Neural progenitor cell (in vitro differentiated cells): Measurements from ENCODE around the gene HES5. TPM values are rescaled to one million over a fixed set of nuclear protein-coding genes. Genes with fewer than 3 reads are reported as not detected.

ENCODE experiments used
- DNase-seq: peaks from one replicate; pipeline ENCODE4 v3.0.0-alpha.2; 2016; ENCODE audit warnings: low spot score
- H2AFZ ChIP-seq: fragments of 200-600 bp; sonication (generic); replicated peaks from 2 replicates; pipeline ENCODE4 v1.6.1; 2016; ENCODE audit warnings: antibody characterized with exemption
- H3F3A ChIP-seq: fragments of 200-600 bp; sonication (generic); 2 replicates; pipeline ENCODE4 v1.6.1; 2016; ENCODE audit warnings: antibody characterized with exemption, low read depth
- H3K27ac ChIP-seq: fragments of 200-600 bp; sonication (generic); 2 replicates; pipeline ENCODE4 v1.5.1; 2016; ENCODE audit warnings: mild to moderate bottlenecking
- H3K27me3 ChIP-seq: fragments of 200-600 bp; sonication (generic); 2 replicates; pipeline ENCODE4 v1.6.1; 2016; ENCODE audit warnings: mild to moderate bottlenecking, moderate library complexity
- H3K36me3 ChIP-seq: fragments of 200-600 bp; sonication (generic); 2 replicates; pipeline ENCODE4 v1.5.1; 2016
- H3K4me1 ChIP-seq: fragments of 200-600 bp; sonication (generic); 2 replicates; pipeline ENCODE4 v1.6.1; 2016; ENCODE audit warnings: mixed run types
- H3K4me2 ChIP-seq: fragments of 200-600 bp; sonication (generic); 2 replicates; pipeline ENCODE4 v1.6.1; 2016
- H3K4me3 ChIP-seq: fragments of 200-600 bp; sonication (generic); 2 replicates; pipeline ENCODE4 v1.5.1; 2016
- H3K79me2 ChIP-seq: fragments of 200-600 bp; sonication (generic); 2 replicates; pipeline ENCODE4 v1.6.1; 2016; ENCODE audit warnings: low read depth
- H3K9ac ChIP-seq: fragments of 200-600 bp; sonication (generic); 2 replicates; pipeline ENCODE4 v1.6.1; 2016
- H3K9me3 ChIP-seq: fragments of 200-600 bp; sonication (generic); 2 replicates; pipeline ENCODE4 v1.5.1; 2016; ENCODE audit warnings: low read depth
- H4K20me1 ChIP-seq: fragments of 200-600 bp; sonication (generic); 2 replicates; pipeline ENCODE4 v1.6.1; 2016; ENCODE audit warnings: low read depth
- H3K27ac Mint-ChIP-seq: 3 replicates; pipeline ENCODE4 v1.8.0; 2021; ENCODE audit warnings: mixed read lengths
- H3K27me3 Mint-ChIP-seq: 2 replicates; pipeline ENCODE4 v1.8.0; 2022; ENCODE audit warnings: low read depth, mild to moderate bottlenecking, inconsistent platforms, moderate library complexity, mixed read lengths; ENCODE audit not compliant: insufficient read depth
- H3K36me3 Mint-ChIP-seq: 3 replicates; pipeline ENCODE4 v1.8.0; 2021; ENCODE audit warnings: mixed read lengths
- H3K4me1 Mint-ChIP-seq: 3 replicates; pipeline ENCODE4 v1.8.0; 2021; ENCODE audit warnings: mixed read lengths
- H3K4me3 Mint-ChIP-seq: 3 replicates; pipeline ENCODE4 v1.8.0; 2021; ENCODE audit warnings: mild to moderate bottlenecking, moderate library complexity, mixed read lengths
- H3K9me3 Mint-ChIP-seq: 3 replicates; pipeline ENCODE4 v1.8.0; 2020; ENCODE audit warnings: mixed read lengths
- EZH2 ChIP-seq: fragments of 200-600 bp; sonication (generic); IDR thresholded peaks from 2 replicates; pipeline ENCODE4 v1.6.1; 2017; ENCODE audit warnings: antibody characterized with exemption, mild to moderate bottlenecking, moderate library complexity
- EZH2phosphoT487 ChIP-seq: fragments of 200-600 bp; sonication (generic); IDR thresholded peaks from 2 replicates; pipeline ENCODE4 v1.6.1; 2017; ENCODE audit warnings: antibody characterized with exemption
- total RNA-seq: library from RNA; depleted of rRNA; stranded (reverse); fragments of >200 nt; gene quantifications from 2 replicates; pipeline ENCODE4 v1.2.3, GENCODE V29; 2015; ENCODE audit warnings: low replicate concordance
- TF ChIP-seq, protein P1 (sequence below): fragments of 200-600 bp; sonication (generic); IDR thresholded peaks from 2 replicates; pipeline ENCODE4 v1.5.1; 2017; ENCODE audit warnings: antibody characterized with exemption, mild to moderate bottlenecking

The HES5 gene
- total RNA-seq, 1 donor from 2014 or later, result 6.4 TPM

DNA sequence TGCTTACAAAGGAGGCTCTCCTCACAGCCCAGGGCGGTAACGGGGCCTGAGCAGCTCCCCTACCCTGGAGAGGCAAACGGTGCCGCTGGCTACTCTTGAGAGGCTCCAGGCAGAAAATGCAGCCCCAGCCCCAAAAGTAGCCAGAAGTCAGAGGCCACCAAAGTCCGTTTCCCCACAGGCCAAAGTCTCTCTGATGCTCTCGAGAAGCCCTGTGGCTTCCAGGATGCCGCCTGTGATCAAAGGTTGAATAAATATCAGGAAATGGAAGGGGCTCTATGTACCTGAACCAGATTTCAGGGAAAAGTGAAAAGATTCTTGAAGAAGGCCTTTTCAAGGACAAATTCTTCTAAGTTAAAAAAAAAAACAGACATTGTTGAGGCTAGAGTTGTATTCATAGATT is 7.8 kb downstream of the HES5 start:
- Mint-ChIP-seq H3K9me3 (no peaks in the 10 kb centered on the region), H3K4me1 (peaks cover 25% of the 10 kb centered on the region), H3K27me3 (peaks cover 6% of the 10 kb centered on the region), H3K4me3 (no peak overlapping the region), H3K36me3 (peaks cover 8% of the 10 kb centered on the region), H3K27ac (no peak overlapping the region)
- H3K4me3 ChIP-seq, result no peak overlapping the region
- H4K20me1 ChIP-seq, result peaks cover 75% of the 10 kb centered on the region
- H3K79me2 ChIP-seq, result peaks cover 44% of the 10 kb centered on the region
- H3K4me2 ChIP-seq, result no peak overlapping the region
- H3K27ac ChIP-seq, result no peak overlapping the region
- H3K4me1 ChIP-seq, result peaks cover 20% of the 10 kb centered on the region
- H3K9me3 ChIP-seq, result no peaks in the 10 kb centered on the region
- H3K9ac ChIP-seq, result no peak overlapping the region
- peaks cover 8% of the 10 kb centered on the region for H3K27me3 ChIP-seq
- DNase-seq, result no peak
- H3F3A ChIP-seq, result no peaks in the 10 kb centered on the region
- H3K36me3 ChIP-seq, result no peaks in the 10 kb centered on the region
- TF ChIP-seq EZH2phosphoT487, result no peak
- TF ChIP-seq, protein P1, sequence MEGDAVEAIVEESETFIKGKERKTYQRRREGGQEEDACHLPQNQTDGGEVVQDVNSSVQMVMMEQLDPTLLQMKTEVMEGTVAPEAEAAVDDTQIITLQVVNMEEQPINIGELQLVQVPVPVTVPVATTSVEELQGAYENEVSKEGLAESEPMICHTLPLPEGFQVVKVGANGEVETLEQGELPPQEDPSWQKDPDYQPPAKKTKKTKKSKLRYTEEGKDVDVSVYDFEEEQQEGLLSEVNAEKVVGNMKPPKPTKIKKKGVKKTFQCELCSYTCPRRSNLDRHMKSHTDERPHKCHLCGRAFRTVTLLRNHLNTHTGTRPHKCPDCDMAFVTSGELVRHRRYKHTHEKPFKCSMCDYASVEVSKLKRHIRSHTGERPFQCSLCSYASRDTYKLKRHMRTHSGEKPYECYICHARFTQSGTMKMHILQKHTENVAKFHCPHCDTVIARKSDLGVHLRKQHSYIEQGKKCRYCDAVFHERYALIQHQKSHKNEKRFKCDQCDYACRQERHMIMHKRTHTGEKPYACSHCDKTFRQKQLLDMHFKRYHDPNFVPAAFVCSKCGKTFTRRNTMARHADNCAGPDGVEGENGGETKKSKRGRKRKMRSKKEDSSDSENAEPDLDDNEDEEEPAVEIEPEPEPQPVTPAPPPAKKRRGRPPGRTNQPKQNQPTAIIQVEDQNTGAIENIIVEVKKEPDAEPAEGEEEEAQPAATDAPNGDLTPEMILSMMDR, result no peak
- TF ChIP-seq EZH2, result no peak
- no peak overlapping the region for H2AFZ ChIP-seq

DNA sequence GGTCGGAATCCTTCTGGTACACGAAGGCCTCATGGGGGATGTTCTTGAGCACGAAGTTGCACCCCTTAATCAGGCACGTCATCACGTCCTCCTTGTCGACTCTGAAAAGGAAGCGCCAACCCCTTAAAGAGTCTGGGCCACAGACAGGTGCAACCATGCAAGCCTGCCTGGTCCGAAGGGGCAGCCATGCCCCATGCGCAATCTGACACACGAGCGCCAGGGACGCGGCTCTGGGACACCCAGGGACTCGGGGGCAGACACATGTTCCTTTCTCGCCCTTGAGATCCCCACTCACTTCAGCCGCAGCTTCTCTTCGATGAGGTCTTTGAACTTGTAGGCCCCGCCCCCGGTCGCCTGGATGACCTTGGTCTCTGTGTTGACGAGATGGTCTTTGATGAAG is 9.3 kb downstream of the HES5 start:
- Histone ChIP-seq H3K4me3 (no peak overlapping the region), H4K20me1 (peaks cover 81% of the 10 kb centered on the region), H3K9me3 (no peaks in the 10 kb centered on the region), H3K4me2 (no peak overlapping the region), H3K9ac (no peak overlapping the region), H3K36me3 (no peaks in the 10 kb centered on the region), H2AFZ (no peak overlapping the region), H3K4me1 (peaks cover 16% of the 10 kb centered on the region), H3K27ac (no peak overlapping the region), H3K27me3 (no peaks in the 10 kb centered on the region), H3K79me2 (peaks cover 42% of the 10 kb centered on the region), H3F3A (no peaks in the 10 kb centered on the region)
- no peak for DNase-seq
- H3K27ac Mint-ChIP-seq, result no peak overlapping the region
- H3K27me3 Mint-ChIP-seq, result peaks cover 2% of the 10 kb centered on the region
- peaks cover 20% of the 10 kb centered on the region for H3K4me1 Mint-ChIP-seq
- TF ChIP-seq EZH2phosphoT487 (no peak), EZH2 (no peak)
- TF ChIP-seq, protein P1, result no peak
- no peaks in the 10 kb centered on the region for H3K9me3 Mint-ChIP-seq
- H3K36me3 Mint-ChIP-seq, result peaks cover 10% of the 10 kb centered on the region
- no peak overlapping the region for H3K4me3 Mint-ChIP-seq

DNA sequence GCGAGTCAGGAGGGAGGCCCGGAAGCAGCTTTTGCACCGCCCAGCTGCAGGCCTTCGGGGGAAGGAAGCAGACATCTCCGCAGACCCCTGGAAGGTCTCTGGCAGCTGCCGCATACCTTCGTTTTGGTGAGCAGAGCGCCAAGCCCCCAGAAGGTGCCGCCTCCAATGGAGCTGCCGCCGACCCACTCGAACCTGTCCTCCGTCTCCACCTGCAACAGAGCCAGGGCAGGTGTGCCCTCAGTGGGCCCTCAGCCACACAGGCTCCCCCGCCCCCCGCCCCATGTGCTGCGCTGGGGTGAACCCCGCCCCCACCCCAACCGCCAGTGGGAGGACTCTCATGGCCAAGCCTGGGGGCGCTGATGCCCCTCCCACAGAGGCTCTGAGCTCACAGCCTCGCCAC is 9.9 kb downstream of the HES5 start:
- peaks cover 12% of the 10 kb centered on the region for H3K4me1 ChIP-seq
- no peaks in the 10 kb centered on the region for H3F3A ChIP-seq
- Mint-ChIP-seq H3K27ac (no peak overlapping the region), H3K4me3 (no peak overlapping the region), H3K4me1 (peaks cover 17% of the 10 kb centered on the region), H3K27me3 (peaks cover 2% of the 10 kb centered on the region), H3K36me3 (peaks cover 10% of the 10 kb centered on the region), H3K9me3 (no peaks in the 10 kb centered on the region)
- H3K27me3 ChIP-seq, result no peaks in the 10 kb centered on the region
- H3K4me2 ChIP-seq, result no peak overlapping the region
- no peak for DNase-seq
- peaks cover 36% of the 10 kb centered on the region for H3K79me2 ChIP-seq
- no peak overlapping the region for H2AFZ ChIP-seq
- TF ChIP-seq, protein P1, result no peak
- no peak for TF ChIP-seq EZH2
- no peak for TF ChIP-seq EZH2phosphoT487
- no peaks in the 10 kb centered on the region for H3K9me3 ChIP-seq
- H3K4me3 ChIP-seq, result no peak overlapping the region
- H3K36me3 ChIP-seq, result no peaks in the 10 kb centered on the region
- H4K20me1 ChIP-seq, result peaks cover 78% of the 10 kb centered on the region
- no peak overlapping the region for H3K27ac ChIP-seq
- H3K9ac ChIP-seq, result no peak overlapping the region
